Aorta (tissue), 5 donors: ENCODE data around the gene CSAD. TPM values are rescaled to one million over a fixed set of nuclear protein-coding genes. Genes with fewer than 3 reads are reported as not detected.
"Not testable (repeated sequence)": the region's sequence is repeated elsewhere in the genome, so short reads cannot be mapped to it uniquely, and the experiment has no call there.

Experiments used
- ATAC-seq: fragments of 200-7000 bp; cut with Tn5 transposase; one replicate; pipeline ENCODE4 v1.9.1; 2022; ENCODE audit warnings: moderate library complexity; ENCODE audit not compliant: low FRiP score
- DNase-seq, 2 donors: peaks; one replicate each; pipeline ENCODE4 v3.0.0-alpha.2; 2020
- H3K27ac ChIP-seq, 2 donors: one replicate each; pipeline ENCODE4 v1.5.1; 2013; ENCODE audit warnings: low read length in 2 of 2, mild to moderate bottlenecking in 2 of 2, moderate library complexity in 2 of 2, control low read depth in 1 of 2, inconsistent platforms in 1 of 2, low read depth in 1 of 2
- H3K27me3 ChIP-seq, 2 donors: one replicate each; pipeline ENCODE4 v1.6.1; 2013; ENCODE audit warnings: control low read depth in 1 of 2, low read length in 1 of 2, mild to moderate bottlenecking in 1 of 2, moderate library complexity in 1 of 2; ENCODE audit not compliant: insufficient read depth in 2 of 2, control insufficient read depth in 1 of 2
- H3K36me3 ChIP-seq, 2 donors: one replicate each; pipeline ENCODE4 v1.6.1; 2013; ENCODE audit warnings: control low read depth in 1 of 2, low read length in 1 of 2, mild to moderate bottlenecking in 1 of 2; ENCODE audit not compliant: insufficient read depth in 2 of 2, control insufficient read depth in 1 of 2
- H3K4me1 ChIP-seq, 2 donors: one replicate each; pipeline ENCODE4 v1.6.1; 2013; ENCODE audit warnings: low read length in 2 of 2, control low read depth in 1 of 2, mild to moderate bottlenecking in 1 of 2, moderate library complexity in 1 of 2; ENCODE audit not compliant: insufficient read depth in 2 of 2, control insufficient read depth in 1 of 2
- H3K4me3 ChIP-seq, 2 donors: one replicate each; pipeline ENCODE4 v1.5.1; 2013; ENCODE audit warnings: low read length in 2 of 2, control low read depth in 1 of 2, mild to moderate bottlenecking in 1 of 2
- H3K9me3 ChIP-seq: one replicate; pipeline ENCODE4 v1.6.1; 2013; ENCODE audit warnings: mild to moderate bottlenecking, low read length; ENCODE audit not compliant: control insufficient read depth
- WGBS, 2 donors: extraction: QIAGEN DNeasy Blood & Tissue Kit; methylation state at CpG; one replicate each; pipeline ENCODE4 v1.1.7; 2013; 5-methylcytosine and 5-hydroxymethylcytosine counted together
- intact Hi-C, 2 donors: fragments of 100-400 bp; cut with DNase I; formaldehyde crosslinking; loops; one replicate each; pipeline versions ENCODE4 v1.14.2 to v1.15.0; 2022
- polyA plus RNA-seq, 2 donors: library from polyadenylated mRNA; stranded (reverse); fragments of 200-250 nt; gene quantifications; one replicate each; pipeline ENCODE4 v1.2.3, GENCODE V29; 2013
- total RNA-seq, 2 donors: library from RNA; stranded (reverse); fragmentation: NEBNext Ultra II Directional; extraction: Animal tissue kit (Norgen Biotek cat#: 25700); gene quantifications; one replicate each; pipeline ENCODE4 v1.2.1, GENCODE V29; 2021
- donor health status: healthy with polysubstance abuse.
- donor health status: Bipolar disorder and iron deficiency.
- donor health status: DM: no; HTN: no; CAD: no.
- donor health status: DM: no; HTN: no; CAD: no.
- donor health status: DM: yes; HTN: yes; CAD: no.

Gene CSAD
- total and polyA plus RNA-seq, 4 donors = 5.0 to 118 (median 63.6) TPM

GRCh38 chr12:53181935-53182334, 1.2 kb upstream of the CSAD start:
- Histone ChIP-seq H3K27ac (no peak overlapping the region), H3K4me1 (peaks cover 4 to 9% of the 10 kb centered on the region in 2 donors), H3K9me3 (no peaks in the 10 kb centered on the region), H3K36me3 (peaks cover 0 to 14% of the 10 kb centered on the region in 2 donors), H3K4me3 (peak overlapping the region; percentile 12 to 87), H3K27me3 (no peaks in the 10 kb centered on the region)
- no peak for DNase-seq
- 76 to 81% methylated on average over 2 of the region's 2 CpGs for WGBS, 2 donors
- no peak for ATAC-seq
- intact Hi-C loops = no loop called here

- H3K27me3 ChIP-seq = no peaks in the 10 kb centered on the region
- peaks cover 0 to 7% of the 10 kb centered on the region in 2 donors for H3K36me3 ChIP-seq
- intact Hi-C loops = no loop called here
- peaks cover 4 to 9% of the 10 kb centered on the region in 2 donors for H3K4me1 ChIP-seq
- WGBS, 2 donors = 0 to 1% methylated on average over 39 to 57 of the region's 57 CpGs
- H3K4me3 ChIP-seq = peak overlapping the region; percentile 12 to 87
- ATAC-seq (peak; percentile 91), DNase-seq (peak; percentile 87 to 91)
- H3K9me3 ChIP-seq = no peaks in the 10 kb centered on the region
- H3K27ac ChIP-seq = peak overlapping the region; percentile 11 to 61
Measured at GRCh38 chr12:53180931-53181645, 363 bp upstream of the CSAD start.

GRCh38 chr12:53179687-53180219, 972 bp downstream of the CSAD start:
- intact Hi-C loops = no loop called here
- WGBS, 2 donors = 12 to 13% methylated on average over 12 of the region's 12 CpGs
- ATAC-seq (peak; percentile 41), DNase-seq (no peak)
- peak overlapping the region; percentile 43 to 61 for H3K4me3 ChIP-seq
- H3K36me3 ChIP-seq = peaks cover 0 to 1% of the 10 kb centered on the region in 2 donors
- H3K27me3 ChIP-seq = no peaks in the 10 kb centered on the region
- H3K4me1 ChIP-seq = peaks cover 4 to 9% of the 10 kb centered on the region in 2 donors
- peak overlapping the region; percentile 20 to 95 for H3K27ac ChIP-seq
- no peaks in the 10 kb centered on the region for H3K9me3 ChIP-seq

- H3K4me1 ChIP-seq, H3K4me3 ChIP-seq, H3K9me3 ChIP-seq, intact Hi-C loops, DNase-seq, ATAC-seq, H3K27ac ChIP-seq, H3K36me3 ChIP-seq, H3K27me3 ChIP-seq: not testable (repeated sequence)
- 92 to 96% methylated on average over 14 of the region's 14 CpGs for WGBS, 2 donors
Measured at GRCh38 chr12:53178803-53179202, 1.9 kb downstream of the CSAD start.

GRCh38 chr12:53177447-53177846, 3.3 kb downstream of the CSAD start:
- intact Hi-C loops, H3K36me3 ChIP-seq, DNase-seq, H3K4me1 ChIP-seq, H3K27ac ChIP-seq, H3K4me3 ChIP-seq, H3K27me3 ChIP-seq, ATAC-seq, H3K9me3 ChIP-seq: not testable (repeated sequence)
- 85 to 89% methylated on average over 6 of the region's 6 CpGs for WGBS, 2 donors

GRCh38 chr12:53176750-53177149, 4.0 kb downstream of the CSAD start:
- intact Hi-C loops = no loop called here
- Histone ChIP-seq H3K9me3 (no peaks in the 10 kb centered on the region), H3K4me3 (no peak overlapping the region), H3K27ac (no peak overlapping the region), H3K36me3 (peaks cover 0 to 4% of the 10 kb centered on the region in 2 donors), H3K27me3 (no peaks in the 10 kb centered on the region), H3K4me1 (peaks cover 0 to 1% of the 10 kb centered on the region in 2 donors)
- 96 to 97% methylated on average over 3 of the region's 3 CpGs for WGBS, 2 donors
- ATAC-seq (no peak), DNase-seq (no peak)

- peaks cover 0 to 4% of the 10 kb centered on the region in 2 donors for H3K36me3 ChIP-seq
- no peak for ATAC-seq
Measured at GRCh38 chr12:53174881-53175491, 5.7 kb downstream of the CSAD start.

GRCh38 chr12:53173085-53173715, 7.5 kb downstream of the CSAD start:
- Histone ChIP-seq H3K4me1 (no peaks in the 10 kb centered on the region), H3K36me3 (peaks cover 0 to 7% of the 10 kb centered on the region in 2 donors), H3K27ac (no peak overlapping the region), H3K27me3 (no peaks in the 10 kb centered on the region), H3K4me3 (no peak overlapping the region), H3K9me3 (no peaks in the 10 kb centered on the region)
- intact Hi-C loops = no loop called here
- WGBS, 2 donors = 88% methylated on average over 10 of the region's 10 CpGs
- DNase-seq = peak in 1 of 2 donors; percentile 32
- ATAC-seq = no peak

More at GRCh38 chr12:53174881-53175491, 5.7 kb downstream of the CSAD start:
- DNase-seq = peak in 1 of 2 donors; percentile 27
- 88 to 91% methylated on average over 4 of the region's 4 CpGs for WGBS, 2 donors
- Histone ChIP-seq H3K4me1 (no peaks in the 10 kb centered on the region), H3K4me3 (no peak overlapping the region), H3K27ac (no peak overlapping the region), H3K27me3 (no peaks in the 10 kb centered on the region), H3K9me3 (no peaks in the 10 kb centered on the region)
- intact Hi-C loops = no loop called here
